Activated naive CD4-positive, alpha-beta T cell treated with anti-CD3 and anti-CD28 coated beads, Interleukin-2, amount 50 U/mL, for 24 hours (primary cell): Measurements from ENCODE around the gene NCOA1.

ENCODE experiments used
- H3K27ac Mint-ChIP-seq: one replicate; pipeline ENCODE4 v1.8.0; 2021; ENCODE audit warnings: mild to moderate bottlenecking, mixed read lengths
- H3K27me3 Mint-ChIP-seq: one replicate; pipeline ENCODE4 v1.8.0; 2021; ENCODE audit warnings: mixed read lengths
- H3K36me3 Mint-ChIP-seq: one replicate; pipeline ENCODE4 v1.8.0; 2021; ENCODE audit warnings: mixed read lengths
- H3K4me1 Mint-ChIP-seq: one replicate; pipeline ENCODE4 v1.8.0; 2021; ENCODE audit warnings: mixed read lengths
- H3K4me3 Mint-ChIP-seq: one replicate; pipeline ENCODE4 v1.8.0; 2021; ENCODE audit warnings: mild to moderate bottlenecking, mixed read lengths
- H3K9me3 Mint-ChIP-seq: one replicate; pipeline ENCODE4 v1.8.0; 2021; ENCODE audit warnings: mixed read lengths

NCOA1 gene

GRCh38 chr2:24745825-24746224, 254.8 kb downstream of the NCOA1 start:
- no peaks in the 10 kb centered on the region for H3K9me3 Mint-ChIP-seq
- no peak overlapping the region for H3K4me3 Mint-ChIP-seq
- H3K27me3 Mint-ChIP-seq: no peaks in the 10 kb centered on the region
- no peak overlapping the region for H3K27ac Mint-ChIP-seq
- peaks cover 15% of the 10 kb centered on the region for H3K36me3 Mint-ChIP-seq
- peaks cover 27% of the 10 kb centered on the region for H3K4me1 Mint-ChIP-seq

- no peaks in the 10 kb centered on the region for H3K27me3 Mint-ChIP-seq
- H3K36me3 Mint-ChIP-seq: peaks cover 12% of the 10 kb centered on the region
- H3K4me1 Mint-ChIP-seq: peaks cover 23% of the 10 kb centered on the region
- H3K4me3 Mint-ChIP-seq: no peak overlapping the region
- no peak overlapping the region for H3K27ac Mint-ChIP-seq
- H3K9me3 Mint-ChIP-seq: no peaks in the 10 kb centered on the region
These were observed 256.2 kb downstream of the NCOA1 start for GRCh38 chr2:24747299-24747698.

- H3K36me3 Mint-ChIP-seq: peaks cover 9% of the 10 kb centered on the region
- H3K27ac Mint-ChIP-seq: peak overlapping the region; percentile 18
- no peaks in the 10 kb centered on the region for H3K27me3 Mint-ChIP-seq
- H3K4me3 Mint-ChIP-seq: no peak overlapping the region
- no peaks in the 10 kb centered on the region for H3K9me3 Mint-ChIP-seq
- H3K4me1 Mint-ChIP-seq: peaks cover 7% of the 10 kb centered on the region
These were observed 258.1 kb downstream of the NCOA1 start for GRCh38 chr2:24749069-24749691.

- H3K4me1 Mint-ChIP-seq: no peaks in the 10 kb centered on the region
- no peaks in the 10 kb centered on the region for H3K9me3 Mint-ChIP-seq
- H3K36me3 Mint-ChIP-seq: peaks cover 7% of the 10 kb centered on the region
- H3K4me3 Mint-ChIP-seq: no peak overlapping the region
- H3K27me3 Mint-ChIP-seq: no peaks in the 10 kb centered on the region
- H3K27ac Mint-ChIP-seq: no peak overlapping the region
These were observed 264.1 kb downstream of the NCOA1 start for GRCh38 chr2:24754985-24755705.

DNA sequence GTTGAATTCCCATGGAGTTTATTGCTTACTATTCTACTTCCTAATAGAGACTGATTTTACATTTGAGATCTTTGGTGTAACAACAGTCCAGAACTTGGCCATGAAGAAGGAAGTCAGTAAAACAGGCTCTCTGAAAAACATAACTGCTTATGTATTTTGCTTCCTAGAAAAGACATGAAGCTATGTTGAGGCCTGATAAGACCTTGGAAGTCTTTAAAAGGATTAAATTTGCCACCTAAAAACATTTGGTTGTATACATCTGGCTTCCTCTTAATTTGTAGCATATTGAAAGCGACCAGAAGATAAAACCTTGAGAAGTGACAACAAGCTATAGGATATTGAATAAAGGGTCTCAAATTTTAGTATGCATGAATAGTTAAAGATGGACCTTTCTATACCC, 265.7 kb downstream of the NCOA1 start:
- Mint-ChIP-seq H3K4me3 (no peak overlapping the region), H3K27ac (no peak overlapping the region), H3K4me1 (no peaks in the 10 kb centered on the region), H3K27me3 (no peaks in the 10 kb centered on the region), H3K36me3 (peaks cover 6% of the 10 kb centered on the region), H3K9me3 (no peaks in the 10 kb centered on the region)

DNA sequence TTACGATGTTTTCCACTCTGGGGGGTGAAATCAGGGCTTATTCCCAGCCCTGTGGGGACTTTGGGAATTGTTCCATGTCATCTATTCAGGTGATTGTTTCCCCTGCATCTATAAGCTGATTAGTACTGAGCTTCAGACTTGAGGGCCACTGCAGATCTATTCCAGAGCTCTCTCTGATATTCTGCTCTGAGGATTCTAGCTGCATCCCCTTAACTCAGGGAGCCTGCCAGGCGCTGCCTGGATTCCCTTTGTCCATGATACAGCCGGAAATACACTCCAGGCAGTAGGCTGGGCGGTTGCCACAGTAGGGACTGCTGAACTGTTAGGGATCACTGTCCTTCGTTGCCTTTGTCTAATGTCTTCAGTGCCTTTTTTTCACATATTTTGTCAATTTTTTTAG, 270.8 kb downstream of the NCOA1 start:
- no peak overlapping the region for H3K4me3 Mint-ChIP-seq
- H3K36me3 Mint-ChIP-seq: peaks cover 12% of the 10 kb centered on the region
- H3K9me3 Mint-ChIP-seq: no peaks in the 10 kb centered on the region
- no peak overlapping the region for H3K27ac Mint-ChIP-seq
- H3K4me1 Mint-ChIP-seq: peaks cover 4% of the 10 kb centered on the region
- H3K27me3 Mint-ChIP-seq: no peaks in the 10 kb centered on the region

DNA sequence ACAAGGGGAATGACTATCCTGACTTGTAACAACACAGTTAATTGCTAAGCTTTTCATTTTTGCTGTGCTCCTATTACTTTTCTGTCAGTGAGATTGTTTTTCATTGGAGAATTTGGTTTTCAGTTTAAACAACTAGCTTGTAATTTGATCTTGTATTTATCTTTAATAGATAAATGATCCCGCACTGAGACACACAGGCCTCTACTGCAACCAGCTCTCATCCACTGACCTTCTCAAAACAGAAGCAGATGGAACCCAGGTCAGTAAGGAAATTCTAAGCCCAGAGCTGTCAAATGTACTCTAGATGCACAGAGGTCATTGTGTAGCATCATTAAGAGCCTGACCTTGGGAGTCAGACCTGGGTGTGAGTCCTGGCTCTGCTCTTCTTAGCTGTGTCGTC, 271.5 kb downstream of the NCOA1 start:
- H3K27me3 Mint-ChIP-seq: no peaks in the 10 kb centered on the region
- no peak overlapping the region for H3K4me3 Mint-ChIP-seq
- H3K9me3 Mint-ChIP-seq: no peaks in the 10 kb centered on the region
- peaks cover 4% of the 10 kb centered on the region for H3K4me1 Mint-ChIP-seq
- no peak overlapping the region for H3K27ac Mint-ChIP-seq
- peaks cover 12% of the 10 kb centered on the region for H3K36me3 Mint-ChIP-seq

- peaks cover 12% of the 10 kb centered on the region for H3K36me3 Mint-ChIP-seq
- peaks cover 4% of the 10 kb centered on the region for H3K4me1 Mint-ChIP-seq
- no peak overlapping the region for H3K4me3 Mint-ChIP-seq
- no peaks in the 10 kb centered on the region for H3K9me3 Mint-ChIP-seq
- no peaks in the 10 kb centered on the region for H3K27me3 Mint-ChIP-seq
- no peak overlapping the region for H3K27ac Mint-ChIP-seq
These were observed 272.8 kb downstream of the NCOA1 start for GRCh38 chr2:24763843-24764242.

- Mint-ChIP-seq H3K4me1 (peaks cover 4% of the 10 kb centered on the region), H3K9me3 (no peaks in the 10 kb centered on the region), H3K27ac (peak overlapping the region; percentile 52), H3K27me3 (no peaks in the 10 kb centered on the region), H3K36me3 (peaks cover 7% of the 10 kb centered on the region), H3K4me3 (no peak overlapping the region)
These were observed 275.6 kb downstream of the NCOA1 start for GRCh38 chr2:24766609-24767008.

- H3K27me3 Mint-ChIP-seq: no peaks in the 10 kb centered on the region
- no peak overlapping the region for H3K4me3 Mint-ChIP-seq
- peaks cover 4% of the 10 kb centered on the region for H3K4me1 Mint-ChIP-seq
- H3K36me3 Mint-ChIP-seq: peaks cover 7% of the 10 kb centered on the region
- H3K9me3 Mint-ChIP-seq: no peaks in the 10 kb centered on the region
- H3K27ac Mint-ChIP-seq: no peak overlapping the region
These were observed 277.0 kb downstream of the NCOA1 start for GRCh38 chr2:24768013-24768412.

DNA sequence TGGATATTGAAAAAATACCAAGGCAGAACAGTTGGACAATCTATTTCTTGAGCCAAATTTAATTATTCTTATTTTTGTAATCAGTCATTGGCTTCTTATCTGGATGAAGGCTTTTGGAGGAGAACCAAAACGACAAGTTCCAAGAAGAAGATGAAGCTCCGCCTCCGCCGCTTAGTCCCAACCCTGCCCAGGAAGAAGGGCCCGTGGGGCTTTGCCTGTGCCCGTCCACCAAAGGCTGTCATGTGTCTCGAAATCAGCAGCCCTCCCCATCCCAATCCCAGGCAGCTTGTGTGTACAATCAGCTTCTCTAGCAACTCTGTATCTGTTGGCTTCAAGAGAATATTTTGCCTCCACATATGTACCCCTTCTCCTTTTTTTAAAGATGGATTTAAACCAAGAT, 277.5 kb downstream of the NCOA1 start:
- no peaks in the 10 kb centered on the region for H3K27me3 Mint-ChIP-seq
- no peak overlapping the region for H3K4me3 Mint-ChIP-seq
- peaks cover 4% of the 10 kb centered on the region for H3K4me1 Mint-ChIP-seq
- H3K27ac Mint-ChIP-seq: no peak overlapping the region
- no peaks in the 10 kb centered on the region for H3K9me3 Mint-ChIP-seq
- H3K36me3 Mint-ChIP-seq: peaks cover 7% of the 10 kb centered on the region

DNA sequence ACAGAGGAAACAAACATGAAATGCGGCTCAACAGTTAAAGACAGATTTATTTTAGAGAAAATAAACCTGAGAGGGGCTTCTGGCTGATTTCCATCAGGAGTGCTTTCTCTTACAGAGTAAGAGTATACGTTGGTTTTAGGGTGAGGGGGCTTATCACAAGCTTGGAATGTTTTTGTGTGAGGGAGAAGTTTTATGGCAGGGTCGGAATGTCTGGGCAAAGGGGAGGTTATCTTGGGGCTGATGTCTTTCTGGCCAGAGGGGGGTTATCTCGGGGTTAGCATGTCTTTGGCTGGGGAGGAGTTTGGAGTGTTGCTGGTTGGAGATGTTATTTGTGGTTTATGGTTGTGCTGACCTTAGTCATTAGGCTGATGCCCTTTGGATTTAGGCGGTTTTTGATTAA, 280.0 kb downstream of the NCOA1 start:
- peaks cover 4% of the 10 kb centered on the region for H3K36me3 Mint-ChIP-seq
- H3K9me3 Mint-ChIP-seq: no peaks in the 10 kb centered on the region
- peaks cover 4% of the 10 kb centered on the region for H3K4me1 Mint-ChIP-seq
- no peaks in the 10 kb centered on the region for H3K27me3 Mint-ChIP-seq
- peak overlapping the region; percentile 19 for H3K27ac Mint-ChIP-seq
- no peak overlapping the region for H3K4me3 Mint-ChIP-seq

DNA sequence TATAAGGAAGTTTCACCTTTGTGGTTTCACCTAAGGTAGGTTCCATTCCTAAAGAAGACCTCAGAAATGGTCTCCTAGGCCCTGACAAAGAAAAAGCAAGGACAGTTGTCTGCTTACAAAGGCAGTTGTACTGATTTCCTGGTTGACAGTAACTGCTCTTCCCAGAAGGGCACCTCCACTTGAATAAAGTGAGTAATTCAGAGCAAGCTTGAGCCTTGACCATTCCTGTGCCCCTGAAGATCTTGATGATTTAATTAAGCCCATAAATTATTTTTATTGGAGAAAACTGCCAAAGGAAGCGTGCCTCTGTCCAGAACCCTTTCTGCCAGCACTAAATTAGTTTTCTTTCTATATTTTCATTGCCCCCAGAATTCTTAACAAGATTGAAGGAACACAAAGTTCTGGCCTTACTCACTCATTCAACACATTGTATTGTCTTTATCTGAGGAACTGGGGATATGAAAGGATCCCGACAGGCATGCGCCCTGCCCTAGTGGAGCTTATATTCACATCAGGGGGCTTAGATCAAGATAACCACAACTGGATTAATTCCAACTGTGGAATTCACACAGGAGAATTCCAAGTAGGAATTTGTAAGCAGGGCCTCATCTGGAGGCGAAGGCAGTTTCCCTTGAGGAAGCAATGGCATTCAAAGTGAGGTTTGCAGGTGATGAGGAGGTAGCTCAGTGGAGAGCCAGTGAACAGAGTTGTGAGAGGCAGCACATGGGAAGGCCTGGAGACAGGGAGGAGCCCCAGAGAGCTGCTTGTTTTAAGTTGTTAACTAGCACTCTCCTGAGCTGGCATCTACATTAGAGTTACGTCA, 280.9 kb downstream of the NCOA1 start:
- no peaks in the 10 kb centered on the region for H3K9me3 Mint-ChIP-seq
- H3K4me3 Mint-ChIP-seq: no peak overlapping the region
- no peaks in the 10 kb centered on the region for H3K27me3 Mint-ChIP-seq
- no peaks in the 10 kb centered on the region for H3K4me1 Mint-ChIP-seq
- H3K27ac Mint-ChIP-seq: no peak overlapping the region
- no peaks in the 10 kb centered on the region for H3K36me3 Mint-ChIP-seq

GRCh38 chr2:24774373-24774772, 283.3 kb downstream of the NCOA1 start:
- no peak overlapping the region for H3K4me3 Mint-ChIP-seq
- H3K4me1 Mint-ChIP-seq: no peaks in the 10 kb centered on the region
- no peaks in the 10 kb centered on the region for H3K9me3 Mint-ChIP-seq
- H3K27me3 Mint-ChIP-seq: no peaks in the 10 kb centered on the region
- no peaks in the 10 kb centered on the region for H3K36me3 Mint-ChIP-seq
- H3K27ac Mint-ChIP-seq: no peak overlapping the region

DNA sequence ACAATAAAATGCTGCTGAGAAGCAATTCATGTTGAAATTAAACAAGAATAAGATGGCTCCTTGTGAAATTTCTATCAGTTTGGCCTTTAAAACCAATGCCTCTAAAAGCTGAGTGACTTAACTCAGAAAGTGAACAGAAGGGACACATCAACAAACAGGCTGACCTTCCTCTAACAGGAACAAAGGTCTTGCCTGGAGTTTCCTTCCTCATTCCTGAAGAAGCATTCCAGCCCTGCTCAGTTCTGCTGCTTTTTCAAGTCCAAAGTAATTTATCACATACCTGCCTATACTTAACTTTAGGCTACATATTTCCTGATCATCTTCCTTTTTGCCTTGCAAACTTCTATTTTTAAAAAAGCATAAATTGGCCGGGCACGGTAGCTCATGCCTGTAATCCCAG, 288.1 kb downstream of the NCOA1 start:
- H3K27ac Mint-ChIP-seq: no peak overlapping the region
- peaks cover 3% of the 10 kb centered on the region for H3K27me3 Mint-ChIP-seq
- H3K4me1 Mint-ChIP-seq: no peaks in the 10 kb centered on the region
- H3K36me3 Mint-ChIP-seq: peaks cover 2% of the 10 kb centered on the region
- H3K9me3 Mint-ChIP-seq: no peaks in the 10 kb centered on the region
- no peak overlapping the region for H3K4me3 Mint-ChIP-seq

GRCh38 chr2:24783641-24784040, 292.6 kb downstream of the NCOA1 start:
- H3K4me1 Mint-ChIP-seq: no peaks in the 10 kb centered on the region
- H3K9me3 Mint-ChIP-seq: no peaks in the 10 kb centered on the region
- H3K4me3 Mint-ChIP-seq: no peak overlapping the region
- peaks cover 3% of the 10 kb centered on the region for H3K27me3 Mint-ChIP-seq
- H3K36me3 Mint-ChIP-seq: peaks cover 2% of the 10 kb centered on the region
- no peak overlapping the region for H3K27ac Mint-ChIP-seq
